Breast epithelium (tissue), 3 donors: ENCODE data around the gene FSD1.
"Not testable (repeated sequence)": the region's sequence is repeated elsewhere in the genome, so short reads cannot be mapped to it uniquely, and the experiment has no call there.

ENCODE experiments used
- POLR2A ChIP-seq: fragments of 450-650 bp; IDR thresholded peaks from one replicate; pipeline ENCODE4 v1.6.1; 2016; ENCODE audit warnings: antibody characterized with exemption, mild to moderate bottlenecking, moderate library complexity
- POLR2AphosphoS5 ChIP-seq, 3 donors: sonication (generic); formaldehyde crosslinking; IDR thresholded peaks; one replicate each; pipeline ENCODE4 v1.6.1; 2017; ENCODE audit warnings: antibody characterized with exemption in 3 of 3
- TF ChIP-seq, protein P1 (sequence below), 3 donors: fragments of 450-650 bp; IDR thresholded peaks; one replicate each; pipeline ENCODE4 v1.5.1; 2016 to 2017; ENCODE audit warnings: antibody characterized with exemption in 3 of 3, mild to moderate bottlenecking in 3 of 3, moderate library complexity in 3 of 3

- not testable (repeated sequence) for TF ChIP-seq POLR2AphosphoS5 (IDR thresholded peaks at IDR 0.05); POLR2A
- TF ChIP-seq, protein P1, sequence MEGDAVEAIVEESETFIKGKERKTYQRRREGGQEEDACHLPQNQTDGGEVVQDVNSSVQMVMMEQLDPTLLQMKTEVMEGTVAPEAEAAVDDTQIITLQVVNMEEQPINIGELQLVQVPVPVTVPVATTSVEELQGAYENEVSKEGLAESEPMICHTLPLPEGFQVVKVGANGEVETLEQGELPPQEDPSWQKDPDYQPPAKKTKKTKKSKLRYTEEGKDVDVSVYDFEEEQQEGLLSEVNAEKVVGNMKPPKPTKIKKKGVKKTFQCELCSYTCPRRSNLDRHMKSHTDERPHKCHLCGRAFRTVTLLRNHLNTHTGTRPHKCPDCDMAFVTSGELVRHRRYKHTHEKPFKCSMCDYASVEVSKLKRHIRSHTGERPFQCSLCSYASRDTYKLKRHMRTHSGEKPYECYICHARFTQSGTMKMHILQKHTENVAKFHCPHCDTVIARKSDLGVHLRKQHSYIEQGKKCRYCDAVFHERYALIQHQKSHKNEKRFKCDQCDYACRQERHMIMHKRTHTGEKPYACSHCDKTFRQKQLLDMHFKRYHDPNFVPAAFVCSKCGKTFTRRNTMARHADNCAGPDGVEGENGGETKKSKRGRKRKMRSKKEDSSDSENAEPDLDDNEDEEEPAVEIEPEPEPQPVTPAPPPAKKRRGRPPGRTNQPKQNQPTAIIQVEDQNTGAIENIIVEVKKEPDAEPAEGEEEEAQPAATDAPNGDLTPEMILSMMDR (IDR thresholded peaks at IDR 0.05), result not testable (repeated sequence)
Measured at GRCh38 chr19:4328991-4329681, 24.7 kb downstream of the FSD1 start.
